Colonic mucosa (tissue), 4 donors: ENCODE results near the gene C14orf93. TPM values are rescaled to one million over a fixed set of nuclear protein-coding genes. Genes with fewer than 3 reads are reported as not detected.

Experiments used
- DNase-seq: peaks from one replicate; pipeline ENCODE4 v3.0.0-alpha.2; 2020
- H3K27ac ChIP-seq: fragments of 200-600 bp; one replicate; pipeline ENCODE4 v1.8.0; 2021
- H3K27me3 ChIP-seq: fragments of 200-600 bp; one replicate; pipeline ENCODE4 v1.8.0; 2021
- H3K36me3 ChIP-seq: fragments of 200-600 bp; one replicate; pipeline ENCODE4 v1.8.0; 2021
- H3K4me1 ChIP-seq: fragments of 200-600 bp; one replicate; pipeline ENCODE4 v1.8.0; 2021; ENCODE audit warnings: mild to moderate bottlenecking
- H3K4me3 ChIP-seq: fragments of 200-600 bp; one replicate; pipeline ENCODE4 v1.8.0; 2021
- H3K9ac ChIP-seq, 2 donors: one replicate each; pipeline ENCODE4 v1.7.0; 2013; ENCODE audit warnings: control low read depth in 2 of 2, low read depth in 2 of 2, low read length in 2 of 2
- H3K9me3 ChIP-seq: fragments of 200-600 bp; one replicate; pipeline ENCODE4 v1.8.0; 2021
- CTCF ChIP-seq: fragments of 200-600 bp; IDR thresholded peaks from one replicate; pipeline ENCODE4 v1.8.0; 2022; ENCODE audit warnings: antibody characterized with exemption, mild to moderate bottlenecking
- intact Hi-C: fragments of 100-400 bp; cut with DNase I; formaldehyde crosslinking; loops from one replicate; pipeline ENCODE4 v1.14.1; 2022
- total RNA-seq, 2 donors: library from RNA; stranded (reverse); fragmentation: NEBNext Ultra II Directional in 1 of 2; extraction: Animal tissue kit (Norgen Biotek cat#: 25700) in 1 of 2; gene quantifications; one replicate each; pipeline ENCODE4 v1.2.1, GENCODE V29; 2021
- donor health status: healthy.
- donor health status: DM: no; HTN: no; CAD: no.
- donor health status: DM: no; HTN: no; CAD: no.

C14orf93 gene
- total RNA-seq, 2 donors from 2014 or later, result 8.8 to 14.5 TPM

GRCh38 chr14:23033801-23034497 lies 24.0 kb upstream of the C14orf93 start:
- peak overlapping the region; percentile 92 to 93 for H3K9ac ChIP-seq
- H3K4me3 ChIP-seq, result peak overlapping the region; percentile 57
- H3K4me1 ChIP-seq, result peaks cover 9% of the 10 kb centered on the region
- no peak for TF ChIP-seq CTCF
- peak overlapping the region; percentile 88 for H3K27ac ChIP-seq
- no peaks in the 10 kb centered on the region for H3K9me3 ChIP-seq
- intact Hi-C loops, result no loop called here
- H3K36me3 ChIP-seq, result peaks cover 13% of the 10 kb centered on the region
- no peak for DNase-seq
- H3K27me3 ChIP-seq, result no peaks in the 10 kb centered on the region

GRCh38 chr14:23033251-23033727 lies 23.3 kb upstream of the C14orf93 start:
- Histone ChIP-seq H3K9me3 (no peaks in the 10 kb centered on the region), H3K4me3 (no peak overlapping the region), H3K27ac (no peak overlapping the region), H3K4me1 (peaks cover 9% of the 10 kb centered on the region), H3K9ac (no peak overlapping the region), H3K27me3 (no peaks in the 10 kb centered on the region), H3K36me3 (peaks cover 13% of the 10 kb centered on the region)
- intact Hi-C loops, result no loop called here
- DNase-seq, result no peak
- TF ChIP-seq CTCF, result no peak

GRCh38 chr14:23030936-23031335 lies 21.0 kb upstream of the C14orf93 start:
- peaks cover 13% of the 10 kb centered on the region for H3K36me3 ChIP-seq
- no peaks in the 10 kb centered on the region for H3K27me3 ChIP-seq
- no peak for DNase-seq
- H3K27ac ChIP-seq, result no peak overlapping the region
- H3K4me1 ChIP-seq, result peaks cover 9% of the 10 kb centered on the region
- no peak for TF ChIP-seq CTCF
- H3K4me3 ChIP-seq, result no peak overlapping the region
- no peak overlapping the region for H3K9ac ChIP-seq
- no peaks in the 10 kb centered on the region for H3K9me3 ChIP-seq
- intact Hi-C loops, result no loop called here

DNA sequence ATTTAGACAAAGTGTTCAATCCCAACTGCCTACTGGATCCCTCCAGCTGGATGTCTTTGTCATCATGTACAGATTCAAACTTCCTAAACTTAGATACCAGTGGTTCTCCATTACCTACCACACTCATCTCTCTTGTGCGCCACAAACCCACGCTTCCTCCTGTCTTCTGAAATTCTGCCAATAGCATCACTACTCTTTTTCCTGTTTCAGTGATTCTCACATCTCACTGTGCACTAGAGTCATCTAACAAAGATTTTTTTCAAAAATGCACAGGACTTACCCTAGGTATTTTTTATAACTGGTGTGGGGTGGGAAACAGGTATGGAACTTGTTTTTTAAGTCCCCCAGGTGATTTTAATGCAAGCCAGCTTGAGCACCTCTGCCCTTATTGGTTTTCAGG lies 18.9 kb upstream of the C14orf93 start:
- peaks cover 7% of the 10 kb centered on the region for H3K4me1 ChIP-seq
- no peak overlapping the region for H3K9ac ChIP-seq
- intact Hi-C loops, result no loop called here
- peaks cover 13% of the 10 kb centered on the region for H3K36me3 ChIP-seq
- no peaks in the 10 kb centered on the region for H3K9me3 ChIP-seq
- TF ChIP-seq CTCF, result no peak
- no peaks in the 10 kb centered on the region for H3K27me3 ChIP-seq
- H3K4me3 ChIP-seq, result no peak overlapping the region
- no peak for DNase-seq
- H3K27ac ChIP-seq, result no peak overlapping the region

DNA sequence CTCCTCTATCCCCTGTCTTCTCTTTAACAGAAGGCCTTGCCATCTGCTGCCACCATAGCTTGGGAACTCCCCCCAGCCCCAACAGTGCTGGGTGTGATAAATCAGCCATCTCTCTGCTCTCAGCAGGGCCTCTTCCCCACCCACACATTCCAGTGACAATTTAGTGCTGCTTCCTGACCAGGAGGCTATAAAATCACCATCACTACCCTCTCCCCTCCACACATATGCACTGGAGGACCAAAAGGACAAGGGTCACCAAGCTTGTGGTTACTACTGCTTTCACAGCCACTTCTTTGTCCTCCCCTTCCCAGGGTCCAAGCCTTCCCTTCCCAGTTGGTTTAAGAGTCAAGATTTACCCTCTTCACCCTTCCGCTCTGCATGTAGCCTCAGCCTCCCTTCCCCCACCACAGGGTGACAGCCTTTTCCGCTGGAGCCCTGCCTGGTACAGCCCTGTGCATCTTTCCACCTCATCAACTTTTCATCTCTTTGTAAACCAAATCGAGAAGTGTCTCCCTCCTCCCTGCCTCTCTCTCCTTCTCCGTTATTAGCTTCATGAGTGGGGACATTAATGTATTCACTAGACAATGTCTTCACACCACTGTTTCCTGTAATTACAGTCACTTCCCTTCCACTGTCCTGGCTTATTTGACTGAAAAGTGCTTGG lies 15.3 kb upstream of the C14orf93 start:
- Histone ChIP-seq H3K9me3 (no peaks in the 10 kb centered on the region), H3K4me3 (no peak overlapping the region), H3K36me3 (no peaks in the 10 kb centered on the region), H3K27ac (no peak overlapping the region), H3K9ac (no peak overlapping the region), H3K4me1 (no peaks in the 10 kb centered on the region), H3K27me3 (no peaks in the 10 kb centered on the region)
- TF ChIP-seq CTCF, result no peak
- no peak for DNase-seq
- intact Hi-C loops, result no loop called here
